Activated gamma-delta T cell (primary cell): ENCODE data around the gene EHMT2.

Experiments
- DNase-seq: peaks from one replicate; lab custom pipeline; 2025; lab: John Stamatoyannopoulos, UW

Gene EHMT2

DNA sequence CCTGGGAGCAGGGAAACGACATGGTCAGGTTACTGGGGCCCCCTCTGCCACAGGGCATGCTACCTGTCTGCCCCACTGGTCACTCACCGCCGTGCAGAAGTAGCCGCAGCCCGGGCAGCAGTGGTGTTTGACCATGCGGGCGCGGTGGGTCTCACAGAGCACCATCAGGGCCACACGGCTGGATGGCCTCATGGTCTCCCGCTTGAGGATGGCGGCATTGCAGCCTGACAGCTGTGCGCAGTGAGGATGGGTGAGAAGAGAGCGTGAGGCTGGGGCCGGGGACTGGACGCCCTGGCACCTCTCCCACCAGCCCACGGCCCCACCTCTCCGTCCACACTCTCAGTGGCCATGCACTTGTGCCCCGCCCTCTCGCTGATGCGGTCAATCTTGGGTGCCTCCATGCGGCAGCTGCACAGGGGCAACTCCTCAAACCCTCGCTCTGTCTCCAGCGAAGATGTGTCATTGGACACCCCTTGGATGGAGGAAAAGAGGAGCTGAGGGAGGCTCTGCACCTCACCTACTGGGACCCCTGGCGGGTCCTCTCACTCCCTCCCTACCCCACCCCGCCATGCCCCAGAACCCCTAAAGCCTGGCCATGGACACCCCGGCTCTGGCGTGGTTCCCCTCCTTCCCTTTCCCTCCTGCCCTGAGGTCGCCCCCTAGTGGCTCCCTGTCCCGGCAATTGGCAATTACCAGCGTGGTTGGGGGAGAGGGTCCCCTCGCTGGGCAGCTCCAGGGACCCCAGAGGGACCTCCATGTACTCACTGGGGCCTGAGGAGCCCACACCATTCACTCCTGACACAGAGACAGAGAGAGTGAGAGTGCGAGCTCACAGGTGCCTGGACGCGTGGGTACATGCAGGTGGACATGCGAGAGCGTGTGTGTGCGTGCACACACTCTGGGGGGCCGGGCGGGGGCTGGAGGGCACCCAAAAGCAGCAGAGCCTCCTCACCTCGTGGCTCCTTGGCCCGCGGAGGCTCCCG lies 8.9 kb downstream of the EHMT2 start:
- DNase-seq = no peak

DNA sequence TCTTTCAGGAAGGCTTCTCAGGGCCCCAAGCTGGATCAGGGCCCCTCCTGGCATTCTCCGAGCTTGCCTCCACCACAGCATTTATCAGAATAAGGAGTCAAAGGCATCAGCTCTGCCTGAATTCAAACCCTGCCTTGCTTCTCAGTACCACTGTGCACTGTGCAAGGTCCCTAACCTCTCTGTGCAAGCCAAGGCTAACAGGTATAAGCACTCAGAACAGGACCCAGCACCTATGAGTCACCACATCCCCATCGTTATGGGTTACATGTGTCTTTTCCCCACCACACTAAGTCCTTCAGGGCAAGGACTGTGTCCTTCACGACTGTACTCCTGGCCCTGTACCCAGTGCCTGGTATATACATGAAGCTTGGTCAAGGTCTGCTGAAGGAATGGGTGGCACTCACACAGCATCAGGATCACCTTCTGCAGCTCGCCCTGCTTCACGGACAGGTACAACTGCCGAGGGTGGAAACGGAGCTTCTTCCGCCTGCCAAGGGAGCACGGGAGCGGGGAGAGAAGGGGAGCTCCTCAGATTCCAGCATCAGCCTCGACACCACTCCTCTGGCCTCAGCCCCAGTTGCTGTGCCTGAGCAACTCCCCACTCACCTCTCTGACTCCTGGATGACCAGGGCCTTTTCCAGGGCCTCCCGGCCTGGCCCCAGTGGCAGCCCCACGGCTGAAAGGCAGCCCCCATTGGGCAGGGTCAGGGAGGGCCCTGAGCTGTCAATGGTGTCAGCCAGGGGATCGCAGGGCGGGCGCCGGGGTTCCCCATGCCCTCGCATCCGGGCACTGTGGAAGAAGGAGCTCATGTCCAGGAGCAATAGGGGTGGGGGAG lies 10.1 kb downstream of the EHMT2 start:
- no peak for DNase-seq

DNA sequence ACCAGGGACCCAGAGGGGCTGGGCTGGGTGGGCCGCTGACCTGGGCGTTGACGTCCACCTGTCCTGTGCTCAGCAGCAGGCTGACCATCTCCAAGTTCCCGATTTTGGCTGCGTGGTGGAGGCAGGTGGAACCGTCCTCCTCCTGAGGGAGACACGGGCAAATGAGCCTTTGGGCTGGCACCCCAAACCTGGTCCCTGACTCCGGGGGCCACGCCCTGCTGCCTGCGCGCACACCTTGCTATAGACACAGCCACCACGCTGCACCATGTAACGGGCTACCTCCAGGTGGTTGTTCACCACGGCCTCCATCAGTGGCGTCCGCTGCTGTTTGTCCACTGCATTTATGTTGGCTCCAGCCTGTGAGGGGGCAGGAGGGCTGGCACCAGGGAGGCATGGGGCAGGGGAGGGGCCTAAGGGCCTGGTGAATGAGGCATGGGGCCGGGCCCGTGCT lies 10.9 kb downstream of the EHMT2 start:
- DNase-seq = no peak

GRCh38 chr6:31884528-31885035 lies 12.9 kb downstream of the EHMT2 start:
- no peak for DNase-seq

GRCh38 chr6:31883676-31884075 lies 13.8 kb downstream of the EHMT2 start:
- no peak for DNase-seq

DNA sequence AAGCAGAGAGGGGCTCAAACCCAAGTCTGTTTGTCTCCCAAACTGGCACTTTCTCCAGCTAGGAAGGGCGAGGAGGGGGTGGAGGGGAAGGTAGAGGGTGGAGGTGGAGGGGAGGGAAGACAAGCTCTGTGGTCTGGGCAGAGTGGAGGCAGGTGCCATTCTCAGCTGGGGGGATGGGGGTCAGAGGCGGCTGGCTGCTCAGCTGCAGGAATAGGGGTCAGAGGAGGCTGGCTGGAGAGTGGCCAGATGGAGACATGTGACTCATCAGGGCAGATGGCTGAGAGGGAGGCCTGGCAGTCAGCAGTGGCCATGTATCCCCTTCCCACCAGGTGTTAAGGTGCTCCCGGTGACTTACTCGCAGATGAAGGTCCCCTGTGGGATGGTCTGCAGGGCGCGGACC lies 15.2 kb downstream of the EHMT2 start:
- no peak for DNase-seq

- no peak for DNase-seq
These were observed 16.2 kb downstream of the EHMT2 start for GRCh38 chr6:31881136-31881859.

GRCh38 chr6:31880616-31881015 lies 16.9 kb downstream of the EHMT2 start:
- DNase-seq = no peak

DNA sequence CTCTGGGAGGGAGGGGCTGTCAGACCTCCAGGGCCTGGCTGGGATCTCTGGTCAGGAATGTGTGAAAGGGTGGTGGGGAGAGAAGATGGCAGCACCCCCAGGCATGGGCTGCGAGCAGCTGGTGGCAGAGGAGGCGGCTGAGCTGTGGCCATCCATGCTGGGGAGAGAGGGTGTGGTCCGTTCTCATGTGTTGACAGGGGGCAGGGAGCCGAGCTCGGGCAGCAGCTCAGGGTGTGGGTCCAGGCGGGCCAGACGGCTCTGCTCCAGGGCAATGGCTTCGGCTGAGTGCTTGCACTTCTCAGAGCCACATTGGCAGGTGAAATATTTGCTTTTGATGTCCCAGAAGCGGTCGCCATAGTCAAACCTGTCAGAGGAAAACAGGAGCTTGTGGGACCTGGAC lies 17.6 kb downstream of the EHMT2 start:
- no peak for DNase-seq

- DNase-seq = no peak
These were observed 18.4 kb downstream of the EHMT2 start for GRCh38 chr6:31879143-31879542.

DNA sequence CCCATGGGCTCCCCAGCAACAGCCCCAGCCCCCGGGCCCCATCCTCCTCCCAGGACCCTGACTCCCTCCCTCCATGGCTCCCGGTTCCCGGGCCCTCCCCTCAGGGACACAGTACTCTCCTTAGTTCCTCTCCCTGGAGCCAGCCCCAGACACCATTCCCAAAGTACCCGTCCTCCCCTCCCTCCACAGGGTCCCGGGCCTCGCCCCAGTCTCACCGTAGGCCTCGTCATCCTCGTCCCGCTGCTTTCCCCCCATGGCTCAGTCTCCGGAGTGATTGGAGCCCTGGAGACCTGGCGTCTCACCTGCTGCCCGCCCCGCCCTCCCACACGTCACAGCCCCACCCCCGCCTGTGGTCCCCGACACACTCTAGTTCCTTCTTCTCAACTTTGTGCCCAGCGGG lies 18.8 kb downstream of the EHMT2 start, which contains the start of gene SLC44A4:
TSS of gene SLC44A4 (minus strand) at position 272 of the 400 bp plus-strand sequence. CDS start at position 255, 17 bp downstream.
- no peak for DNase-seq

- no peak for DNase-seq
These were observed 19.3 kb downstream of the EHMT2 start for GRCh38 chr6:31878222-31878621.

DNA sequence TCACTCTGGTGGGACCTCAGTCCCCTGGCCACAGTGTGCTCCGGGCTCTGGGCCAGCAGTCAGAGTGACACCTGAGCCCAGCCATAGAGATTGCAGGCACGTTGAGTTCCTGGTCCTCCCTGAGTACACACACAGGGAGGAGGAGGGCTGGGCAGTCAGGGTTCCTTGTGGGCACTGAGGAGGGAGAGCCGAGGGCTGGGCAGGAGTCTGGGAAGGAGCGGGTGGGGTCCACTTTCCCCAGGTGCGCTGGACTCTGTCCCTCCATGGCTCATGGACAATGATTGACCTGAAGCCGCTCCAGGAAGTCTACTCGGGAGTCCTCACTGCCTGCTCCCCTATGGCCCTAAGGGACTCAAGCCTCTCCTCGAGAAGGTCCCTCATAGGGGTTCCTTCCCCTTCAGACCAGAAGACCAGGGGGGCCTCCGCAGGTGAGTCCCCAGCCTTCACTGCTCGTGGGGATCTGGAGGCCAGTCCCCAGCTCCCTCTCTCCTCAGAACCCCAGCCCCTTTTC lies 19.8 kb downstream of the EHMT2 start:
- no peak for DNase-seq

DNA sequence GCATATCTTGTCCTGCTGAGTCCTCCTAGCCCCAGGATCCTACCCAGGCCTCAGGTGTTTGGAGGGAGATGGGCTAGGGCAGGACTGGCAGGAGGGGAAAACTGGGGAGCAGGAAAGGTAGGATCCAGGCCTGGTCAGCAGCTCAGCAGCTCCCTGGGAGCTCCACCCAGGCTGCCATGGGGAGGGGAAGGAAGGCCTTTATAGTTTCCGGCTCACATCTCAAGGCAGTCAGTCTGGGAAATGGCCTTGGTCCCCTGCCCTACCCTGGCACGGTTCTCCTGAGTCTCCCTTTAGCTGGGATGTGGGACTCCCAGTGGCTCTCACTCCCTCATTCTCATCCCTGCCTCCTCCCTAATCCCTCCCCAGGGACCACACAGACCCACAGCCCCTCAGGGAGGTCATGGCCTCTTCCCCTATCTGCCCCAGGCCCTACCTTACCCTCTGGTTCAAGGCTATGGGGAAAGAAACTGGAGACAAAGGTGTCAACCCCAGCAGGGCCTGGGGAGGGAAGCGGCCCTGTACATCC lies 20.3 kb downstream of the EHMT2 start:
- DNase-seq = no peak

- no peak for DNase-seq
These were observed 21.1 kb downstream of the EHMT2 start for GRCh38 chr6:31876357-31876756.

DNA sequence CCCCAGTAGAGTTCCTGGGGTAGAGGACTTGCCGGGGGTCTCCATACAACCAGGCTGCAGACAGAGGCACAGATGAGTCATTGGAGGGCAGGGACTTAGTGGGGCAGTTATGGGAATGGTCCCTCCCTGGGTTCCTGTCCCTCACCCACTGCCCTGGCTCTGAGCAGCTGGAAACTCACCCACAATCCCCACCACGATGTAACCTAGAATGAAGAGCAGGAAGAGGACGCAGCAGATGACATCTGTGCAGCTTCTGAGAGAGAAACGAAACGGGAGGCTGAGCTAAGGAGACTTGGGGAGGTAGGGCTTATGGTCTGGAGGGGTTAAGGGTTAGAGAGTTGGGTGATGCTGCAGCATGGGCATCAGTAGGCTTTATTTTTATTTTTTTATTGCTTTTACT lies 21.6 kb downstream of the EHMT2 start:
- DNase-seq = no peak

- no peak for DNase-seq
These were observed 22.5 kb downstream of the EHMT2 start for GRCh38 chr6:31874836-31875572.

DNA sequence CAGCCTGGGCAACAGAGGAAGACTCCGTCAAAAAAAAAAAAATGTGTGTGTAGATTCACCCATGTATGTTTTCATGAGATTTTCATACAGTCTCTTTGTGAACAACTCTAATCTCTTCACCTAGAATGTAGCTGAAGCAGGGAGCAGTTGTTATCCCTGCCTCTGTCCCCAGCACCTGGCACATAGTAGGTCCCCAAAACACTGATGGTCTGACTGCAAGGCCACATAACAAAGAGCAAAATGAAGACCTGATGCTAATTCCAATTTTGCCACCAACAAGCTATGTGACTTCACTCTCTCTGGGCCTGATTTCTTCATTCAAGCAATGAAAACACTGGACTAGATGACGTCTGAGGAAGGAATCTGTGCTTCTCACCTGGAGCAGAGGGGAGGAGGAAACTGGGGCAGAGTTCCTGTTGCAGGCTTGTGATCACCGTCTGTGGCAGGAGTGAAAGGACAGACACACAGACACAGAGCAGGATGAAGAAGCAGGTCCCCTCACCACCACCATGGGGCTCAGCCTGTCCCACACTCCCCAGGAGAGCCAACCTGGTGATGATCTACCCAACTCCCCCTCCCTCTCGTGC lies 23.3 kb downstream of the EHMT2 start:
- no peak for DNase-seq

- DNase-seq = no peak
These were observed 26.3 kb downstream of the EHMT2 start for GRCh38 chr6:31871046-31871659.
